Endothelial cell of umbilical vein (primary cell): ENCODE measurements around the gene TPP2.

Experiments
- EZH2 ChIP-seq: IDR thresholded peaks from 2 replicates; pipeline ENCODE4 v1.6.1; 2012; ENCODE audit warnings: borderline replicate concordance, low read depth, mild to moderate bottlenecking, moderate library complexity, low read length, inconsistent platforms; ENCODE audit not compliant: severe bottlenecking
- POLR2A ChIP-seq: IDR thresholded peaks from 2 replicates; pipeline ENCODE4 v1.6.1; 2012; ENCODE audit warnings: low read depth, mild to moderate bottlenecking, control low read depth, low read length
- TF ChIP-seq, protein P1 (sequence below), 2 donors: IDR thresholded peaks; 1 replicate in 1 of 2; 2 replicates in 1 of 2; pipeline ENCODE4 v1.5.1; 2011; ENCODE audit warnings: low read length in 2 of 2, mild to moderate bottlenecking in 2 of 2, moderate library complexity in 2 of 2, control low read depth in 1 of 2, inconsistent platforms in 1 of 2, low read depth in 1 of 2; ENCODE audit not compliant: insufficient read depth in 1 of 2; ENCODE audit errors: extremely low read depth in 1 of 2

DNA sequence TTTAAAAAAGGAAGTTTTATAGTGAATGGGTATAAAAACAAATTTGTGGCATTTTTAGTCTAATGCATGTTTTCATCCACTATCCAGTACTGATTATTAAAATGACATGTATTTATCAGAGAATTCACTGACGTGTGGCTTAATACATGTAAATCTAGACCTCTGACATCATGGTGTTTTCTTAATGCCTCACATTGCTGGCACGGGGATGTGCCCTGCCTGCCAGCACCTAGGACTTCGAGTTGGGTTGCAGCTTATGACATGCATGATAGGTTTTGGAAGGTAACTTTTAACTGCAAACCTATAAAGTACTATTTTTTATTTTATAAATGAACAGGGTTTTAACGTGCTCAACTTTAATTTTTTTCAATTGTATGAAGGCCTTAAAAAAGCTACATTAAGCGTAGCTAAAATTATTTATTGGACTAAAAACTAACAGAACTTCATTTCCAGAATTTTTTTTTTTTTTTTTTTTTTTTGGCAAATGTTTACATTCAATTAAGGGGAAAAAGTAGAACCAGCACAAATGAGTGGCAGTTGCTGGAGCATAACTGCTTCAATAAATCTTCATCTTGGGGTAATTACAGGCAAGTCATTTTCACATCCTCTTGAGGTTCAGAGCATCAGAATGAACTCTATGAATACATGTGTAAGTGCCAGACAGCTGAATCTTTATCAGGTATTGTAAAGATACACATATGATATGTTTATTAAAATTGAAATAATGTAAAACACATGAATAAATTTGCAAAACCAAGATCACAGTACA is 81.7 kb downstream of the TPP2 start:
- TF ChIP-seq, protein P1, sequence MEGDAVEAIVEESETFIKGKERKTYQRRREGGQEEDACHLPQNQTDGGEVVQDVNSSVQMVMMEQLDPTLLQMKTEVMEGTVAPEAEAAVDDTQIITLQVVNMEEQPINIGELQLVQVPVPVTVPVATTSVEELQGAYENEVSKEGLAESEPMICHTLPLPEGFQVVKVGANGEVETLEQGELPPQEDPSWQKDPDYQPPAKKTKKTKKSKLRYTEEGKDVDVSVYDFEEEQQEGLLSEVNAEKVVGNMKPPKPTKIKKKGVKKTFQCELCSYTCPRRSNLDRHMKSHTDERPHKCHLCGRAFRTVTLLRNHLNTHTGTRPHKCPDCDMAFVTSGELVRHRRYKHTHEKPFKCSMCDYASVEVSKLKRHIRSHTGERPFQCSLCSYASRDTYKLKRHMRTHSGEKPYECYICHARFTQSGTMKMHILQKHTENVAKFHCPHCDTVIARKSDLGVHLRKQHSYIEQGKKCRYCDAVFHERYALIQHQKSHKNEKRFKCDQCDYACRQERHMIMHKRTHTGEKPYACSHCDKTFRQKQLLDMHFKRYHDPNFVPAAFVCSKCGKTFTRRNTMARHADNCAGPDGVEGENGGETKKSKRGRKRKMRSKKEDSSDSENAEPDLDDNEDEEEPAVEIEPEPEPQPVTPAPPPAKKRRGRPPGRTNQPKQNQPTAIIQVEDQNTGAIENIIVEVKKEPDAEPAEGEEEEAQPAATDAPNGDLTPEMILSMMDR (IDR thresholded peaks at IDR 0.05; ENCODE audit: extremely low read depth in 1 of 2, insufficient read depth in 1 of 2, low read depth in 1 of 2, low read length in 2 of 2), result no peak
- TF ChIP-seq EZH2, result no peak
- TF ChIP-seq POLR2A, result no peak
